Panc1 (cell line): ENCODE data around the gene SARS1. TPM values are rescaled to one million over a fixed set of nuclear protein-coding genes. Genes with fewer than 3 reads are reported as not detected.

Source experiments
- ATAC-seq: fragments of 200-7000 bp; cut with Tn5 transposase; 2 replicates; pipeline ENCODE4 v1.9.1; 2020; ENCODE audit warnings: mild to moderate bottlenecking, moderate library complexity
- BruUV-seq: library from RNA; stranded (reverse); fragments of 400-500 nt; replicated peaks from 2 replicates; lab custom pipeline; 2021; lab: Mats Ljungman, UMichigan
- CTCF ChIA-PET: fragments of 300-600 bp; sonication (Branson Sonifier 250); formaldehyde crosslinking; loops from one replicate; lab custom pipeline; 2022; ENCODE audit warnings: antibody characterized with exemption; lab: Charles Lee
- POLR2A ChIA-PET: fragments of 300-600 bp; sonication (Branson Sonifier 250); formaldehyde crosslinking; loops from one replicate; lab custom pipeline; 2022; ENCODE audit warnings: antibody characterized with exemption; lab: Charles Lee
- DNase-seq: peaks from one replicate; pipeline ENCODE4 v3.0.0-alpha.2; 2010; ENCODE audit warnings: low read depth, low spot score
- H3K27ac ChIP-seq: 2 replicates; pipeline ENCODE4 v1.5.1; 2011; ENCODE audit warnings: mild to moderate bottlenecking, low read length, inconsistent platforms
- H3K27me3 ChIP-seq: fragments of 200-500 bp; sonication (Bioruptor generic); 2 replicates; pipeline ENCODE4 v1.6.0; 2014; ENCODE audit warnings: low read length, inconsistent platforms; ENCODE audit not compliant: control insufficient read depth, insufficient read depth
- H3K36me3 ChIP-seq: fragments of 200-500 bp; sonication (Bioruptor generic); 2 replicates; pipeline ENCODE4 v1.5.1; 2014; ENCODE audit warnings: inconsistent platforms, mild to moderate bottlenecking, low read length, moderate library complexity; ENCODE audit not compliant: control insufficient read depth, insufficient read depth
- H3K4me1 ChIP-seq: 2 replicates; pipeline ENCODE4 v1.5.1; 2011; ENCODE audit warnings: inconsistent platforms, mild to moderate bottlenecking, low read length, moderate library complexity; ENCODE audit not compliant: control insufficient read depth, insufficient read depth
- H3K4me3 ChIP-seq, 2 experiments: 2 replicates each; pipeline ENCODE4 v1.5.1; 2011 to 2012; ENCODE audit warnings: low read depth in 2 of 2, low read length in 2 of 2, mild to moderate bottlenecking in 2 of 2, inconsistent platforms in 1 of 2, moderate library complexity in 1 of 2
- H3K9me3 ChIP-seq: fragments of 200-500 bp; sonication (Bioruptor generic); 2 replicates; pipeline ENCODE4 v1.5.1; 2014; ENCODE audit warnings: low read depth, mild to moderate bottlenecking, inconsistent platforms, low read length, moderate library complexity; ENCODE audit not compliant: control insufficient read depth, insufficient read depth
- CTCF ChIP-seq: fragments of 450-650 bp; IDR thresholded peaks from 2 replicates; pipeline ENCODE4 v1.5.1; 2017; ENCODE audit warnings: mild to moderate bottlenecking
- POLR2AphosphoS5 ChIP-seq: IDR thresholded peaks from 2 replicates; pipeline ENCODE4 v1.6.1; 2012; ENCODE audit warnings: mild to moderate bottlenecking, low read depth, low read length, moderate library complexity
- REST ChIP-seq, 2 experiments: IDR thresholded peaks; 2 replicates each; pipeline ENCODE4 v1.6.1; 2011 to 2012; ENCODE audit warnings: low read depth in 2 of 2, control low read depth in 1 of 2, low read length in 1 of 2, mild to moderate bottlenecking in 1 of 2, moderate library complexity in 1 of 2; ENCODE audit not compliant: insufficient read depth in 1 of 2
- SIN3A ChIP-seq: IDR thresholded peaks from 2 replicates; pipeline ENCODE4 v1.6.1; 2012; ENCODE audit warnings: low read depth, mild to moderate bottlenecking, low read length, moderate library complexity, borderline replicate concordance; ENCODE audit not compliant: insufficient read depth
- TCF7L2 ChIP-seq: IDR thresholded peaks from 2 replicates; pipeline ENCODE4 v1.6.1; 2011; ENCODE audit warnings: mild to moderate bottlenecking, low read depth, low read length, inconsistent platforms
- in situ Hi-C: cut with HindIII; loops from 2 replicates; pipeline ENCODE4 v1.10.0; 2016; ENCODE audit warnings: low sequenced_read_pairs, low pct_unique_long_range_greater_than_20kb
- intact Hi-C: fragments of 100-400 bp; cut with micrococcal nuclease; formaldehyde crosslinking; loops from one replicate; pipeline ENCODE4 v1.10.0; 2022; ENCODE audit not compliant: unreplicated experiment
- total RNA-seq: library from RNA; stranded (reverse); gene quantifications from one replicate; pipeline ENCODE4 v1.2.1, GENCODE V29; 2021; ENCODE audit not compliant: unreplicated experiment

The SARS1 gene
- total RNA-seq, 1 experiment from 2014 or later: 115 TPM

GRCh38 chr1:109181085-109181806, 32.5 kb upstream of the SARS1 start:
- no TSS peak for BruUV-seq
- no peaks in the 10 kb centered on the region for H3K27me3 ChIP-seq
- DNase-seq (no peak), ATAC-seq (no peak)
- ChIA-PET POLR2A (no interaction called here), CTCF (no interaction called here)
- no peaks in the 10 kb centered on the region for H3K4me1 ChIP-seq
- H3K27ac ChIP-seq: no peak overlapping the region
- H3K9me3 ChIP-seq: no peaks in the 10 kb centered on the region
- in situ Hi-C loops (no loop called here), intact Hi-C loops (no loop called here)
- TF ChIP-seq REST (IDR thresholded peaks at IDR 0.05; ENCODE audit: insufficient read depth in 1 of 2, low read depth in 2 of 2, low read length in 1 of 2) (no peak), CTCF (no peak), POLR2AphosphoS5 (no peak), TCF7L2 (no peak), SIN3A (no peak)
- no peaks in the 10 kb centered on the region for H3K36me3 ChIP-seq
- no peak overlapping the region for H3K4me3 ChIP-seq

GRCh38 chr1:109181807-109182163, 31.9 kb upstream of the SARS1 start:
- CTCF ChIA-PET: no interaction called here
- in situ Hi-C loops: no loop called here
- intact Hi-C loops: no loop called here
- POLR2A ChIA-PET: no interaction called here
- ATAC-seq (no peak), DNase-seq (no peak)
- TF ChIP-seq CTCF: no peak
- TF ChIP-seq POLR2AphosphoS5: no peak
- Histone ChIP-seq H3K9me3 (no peaks in the 10 kb centered on the region), H3K27ac (no peak overlapping the region), H3K4me1 (no peaks in the 10 kb centered on the region), H3K36me3 (no peaks in the 10 kb centered on the region), H3K4me3 (no peak overlapping the region), H3K27me3 (no peaks in the 10 kb centered on the region)
- BruUV-seq: no TSS peak
